HG03457 (cell line): ENCODE results near the gene ZBTB7C.

Experiments
- ATAC-seq: cut with Tn5 transposase; IDR thresholded peaks from one replicate; pipeline ENCODE4 v1.9.1; 2021; ENCODE audit warnings: moderate number of reproducible peaks; ENCODE audit not compliant: unreplicated experiment

The ZBTB7C gene

GRCh38 chr18:48172226-48173006, 236.8 kb downstream of the ZBTB7C start:
- no peak for ATAC-seq

- no peak for ATAC-seq
Observed at GRCh38 chr18:48171490-48172188, 237.5 kb downstream of the ZBTB7C start.

- no peak for ATAC-seq
Observed at GRCh38 chr18:48170651-48171050, 238.5 kb downstream of the ZBTB7C start.

- ATAC-seq: no peak
Observed at GRCh38 chr18:48168861-48169260, 240.3 kb downstream of the ZBTB7C start.

- no peak for ATAC-seq
Observed at GRCh38 chr18:48167897-48168253, 241.3 kb downstream of the ZBTB7C start.

GRCh38 chr18:48166336-48166875, 242.8 kb downstream of the ZBTB7C start:
- ATAC-seq: no peak

- ATAC-seq: no peak
Observed at GRCh38 chr18:48165111-48165866, 243.9 kb downstream of the ZBTB7C start.

GRCh38 chr18:48164701-48165100, 244.5 kb downstream of the ZBTB7C start:
- ATAC-seq: no peak

- no peak for ATAC-seq
Observed at GRCh38 chr18:48164116-48164515, 245.1 kb downstream of the ZBTB7C start.

- no peak for ATAC-seq
Observed at GRCh38 chr18:48163738-48164115, 245.5 kb downstream of the ZBTB7C start.

GRCh38 chr18:48162956-48163737, 246.0 kb downstream of the ZBTB7C start:
- no peak for ATAC-seq

GRCh38 chr18:48161911-48162698, 247.1 kb downstream of the ZBTB7C start:
- no peak for ATAC-seq

- ATAC-seq: peak; percentile 72
Observed at GRCh38 chr18:48161191-48161910, 247.8 kb downstream of the ZBTB7C start.

GRCh38 chr18:48160622-48161021, 248.6 kb downstream of the ZBTB7C start:
- no peak for ATAC-seq

- ATAC-seq: no peak
Observed at GRCh38 chr18:48159816-48160215, 249.4 kb downstream of the ZBTB7C start.

- ATAC-seq: no peak
Observed at GRCh38 chr18:48158721-48159120, 250.5 kb downstream of the ZBTB7C start.

- ATAC-seq: no peak
Observed at GRCh38 chr18:48157956-48158355, 251.2 kb downstream of the ZBTB7C start.

GRCh38 chr18:48155856-48156255, 253.3 kb downstream of the ZBTB7C start:
- ATAC-seq: no peak

- no peak for ATAC-seq
Observed at GRCh38 chr18:48154828-48155227, 254.4 kb downstream of the ZBTB7C start.
